Neural progenitor cell (in vitro differentiated cells): ENCODE measurements around the gene TBPL2. TPM values are rescaled to one million over a fixed set of nuclear protein-coding genes. Genes with fewer than 3 reads are reported as not detected.

Experiments
- DNase-seq: peaks from one replicate; pipeline ENCODE4 v3.0.0-alpha.2; 2016; ENCODE audit warnings: low spot score
- H2AFZ ChIP-seq: fragments of 200-600 bp; sonication (generic); replicated peaks from 2 replicates; pipeline ENCODE4 v1.6.1; 2016; ENCODE audit warnings: antibody characterized with exemption
- H3F3A ChIP-seq: fragments of 200-600 bp; sonication (generic); 2 replicates; pipeline ENCODE4 v1.6.1; 2016; ENCODE audit warnings: antibody characterized with exemption, low read depth
- H3K27ac ChIP-seq: fragments of 200-600 bp; sonication (generic); 2 replicates; pipeline ENCODE4 v1.5.1; 2016; ENCODE audit warnings: mild to moderate bottlenecking
- H3K27me3 ChIP-seq: fragments of 200-600 bp; sonication (generic); 2 replicates; pipeline ENCODE4 v1.6.1; 2016; ENCODE audit warnings: mild to moderate bottlenecking, moderate library complexity
- H3K36me3 ChIP-seq: fragments of 200-600 bp; sonication (generic); 2 replicates; pipeline ENCODE4 v1.5.1; 2016
- H3K4me1 ChIP-seq: fragments of 200-600 bp; sonication (generic); 2 replicates; pipeline ENCODE4 v1.6.1; 2016; ENCODE audit warnings: mixed run types
- H3K4me2 ChIP-seq: fragments of 200-600 bp; sonication (generic); 2 replicates; pipeline ENCODE4 v1.6.1; 2016
- H3K4me3 ChIP-seq: fragments of 200-600 bp; sonication (generic); 2 replicates; pipeline ENCODE4 v1.5.1; 2016
- H3K79me2 ChIP-seq: fragments of 200-600 bp; sonication (generic); 2 replicates; pipeline ENCODE4 v1.6.1; 2016; ENCODE audit warnings: low read depth
- H3K9ac ChIP-seq: fragments of 200-600 bp; sonication (generic); 2 replicates; pipeline ENCODE4 v1.6.1; 2016
- H3K9me3 ChIP-seq: fragments of 200-600 bp; sonication (generic); 2 replicates; pipeline ENCODE4 v1.5.1; 2016; ENCODE audit warnings: low read depth
- H4K20me1 ChIP-seq: fragments of 200-600 bp; sonication (generic); 2 replicates; pipeline ENCODE4 v1.6.1; 2016; ENCODE audit warnings: low read depth
- H3K27ac Mint-ChIP-seq: 3 replicates; pipeline ENCODE4 v1.8.0; 2021; ENCODE audit warnings: mixed read lengths
- H3K27me3 Mint-ChIP-seq: 2 replicates; pipeline ENCODE4 v1.8.0; 2022; ENCODE audit warnings: low read depth, mild to moderate bottlenecking, inconsistent platforms, moderate library complexity, mixed read lengths; ENCODE audit not compliant: insufficient read depth
- H3K36me3 Mint-ChIP-seq: 3 replicates; pipeline ENCODE4 v1.8.0; 2021; ENCODE audit warnings: mixed read lengths
- H3K4me1 Mint-ChIP-seq: 3 replicates; pipeline ENCODE4 v1.8.0; 2021; ENCODE audit warnings: mixed read lengths
- H3K4me3 Mint-ChIP-seq: 3 replicates; pipeline ENCODE4 v1.8.0; 2021; ENCODE audit warnings: mild to moderate bottlenecking, moderate library complexity, mixed read lengths
- H3K9me3 Mint-ChIP-seq: 3 replicates; pipeline ENCODE4 v1.8.0; 2020; ENCODE audit warnings: mixed read lengths
- EZH2 ChIP-seq: fragments of 200-600 bp; sonication (generic); IDR thresholded peaks from 2 replicates; pipeline ENCODE4 v1.6.1; 2017; ENCODE audit warnings: antibody characterized with exemption, mild to moderate bottlenecking, moderate library complexity
- EZH2phosphoT487 ChIP-seq: fragments of 200-600 bp; sonication (generic); IDR thresholded peaks from 2 replicates; pipeline ENCODE4 v1.6.1; 2017; ENCODE audit warnings: antibody characterized with exemption
- total RNA-seq: library from RNA; depleted of rRNA; stranded (reverse); fragments of >200 nt; gene quantifications from 2 replicates; pipeline ENCODE4 v1.2.3, GENCODE V29; 2015; ENCODE audit warnings: low replicate concordance
- TF ChIP-seq, protein P1 (sequence below): fragments of 200-600 bp; sonication (generic); IDR thresholded peaks from 2 replicates; pipeline ENCODE4 v1.5.1; 2017; ENCODE audit warnings: antibody characterized with exemption, mild to moderate bottlenecking

Gene TBPL2
- total RNA-seq, 1 donor from 2014 or later: not detected

DNA sequence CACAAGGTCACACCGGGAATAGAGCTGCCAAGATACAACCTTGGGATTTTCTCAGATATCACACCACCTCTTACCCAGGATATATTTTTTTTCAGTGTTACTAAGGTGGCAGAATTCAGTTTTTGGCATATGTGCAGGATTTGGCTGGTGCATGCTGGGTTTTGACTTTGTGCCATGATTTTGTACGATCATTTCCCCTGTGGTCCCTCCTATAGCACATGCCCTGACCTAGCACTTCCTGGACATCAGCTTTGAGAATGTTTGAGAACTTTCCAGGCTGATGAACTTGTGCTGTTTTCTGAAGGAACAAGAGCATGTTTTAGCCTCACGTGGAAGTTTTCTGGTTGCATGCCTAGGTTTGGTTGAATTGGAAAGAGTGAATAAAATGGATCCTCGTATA lies 11.0 kb upstream of the TBPL2 start:
- no peak overlapping the region for H3K4me2 ChIP-seq
- no peak overlapping the region for H3K27ac ChIP-seq
- H3K4me3 ChIP-seq: no peak overlapping the region
- no peaks in the 10 kb centered on the region for H3K79me2 ChIP-seq
- H2AFZ ChIP-seq: no peak overlapping the region
- H3K27ac Mint-ChIP-seq: no peak overlapping the region
- H3K36me3 Mint-ChIP-seq: peaks cover 1% of the 10 kb centered on the region
- H3K4me1 ChIP-seq: peaks cover 12% of the 10 kb centered on the region
- H3K27me3 Mint-ChIP-seq: no peaks in the 10 kb centered on the region
- no peak overlapping the region for H3K4me3 Mint-ChIP-seq
- TF ChIP-seq, protein P1, sequence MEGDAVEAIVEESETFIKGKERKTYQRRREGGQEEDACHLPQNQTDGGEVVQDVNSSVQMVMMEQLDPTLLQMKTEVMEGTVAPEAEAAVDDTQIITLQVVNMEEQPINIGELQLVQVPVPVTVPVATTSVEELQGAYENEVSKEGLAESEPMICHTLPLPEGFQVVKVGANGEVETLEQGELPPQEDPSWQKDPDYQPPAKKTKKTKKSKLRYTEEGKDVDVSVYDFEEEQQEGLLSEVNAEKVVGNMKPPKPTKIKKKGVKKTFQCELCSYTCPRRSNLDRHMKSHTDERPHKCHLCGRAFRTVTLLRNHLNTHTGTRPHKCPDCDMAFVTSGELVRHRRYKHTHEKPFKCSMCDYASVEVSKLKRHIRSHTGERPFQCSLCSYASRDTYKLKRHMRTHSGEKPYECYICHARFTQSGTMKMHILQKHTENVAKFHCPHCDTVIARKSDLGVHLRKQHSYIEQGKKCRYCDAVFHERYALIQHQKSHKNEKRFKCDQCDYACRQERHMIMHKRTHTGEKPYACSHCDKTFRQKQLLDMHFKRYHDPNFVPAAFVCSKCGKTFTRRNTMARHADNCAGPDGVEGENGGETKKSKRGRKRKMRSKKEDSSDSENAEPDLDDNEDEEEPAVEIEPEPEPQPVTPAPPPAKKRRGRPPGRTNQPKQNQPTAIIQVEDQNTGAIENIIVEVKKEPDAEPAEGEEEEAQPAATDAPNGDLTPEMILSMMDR: no peak
- no peak for TF ChIP-seq EZH2phosphoT487
- no peak for TF ChIP-seq EZH2
- peaks cover 31% of the 10 kb centered on the region for H3K4me1 Mint-ChIP-seq
- H3K36me3 ChIP-seq: no peaks in the 10 kb centered on the region
- no peaks in the 10 kb centered on the region for H4K20me1 ChIP-seq
- H3K9me3 Mint-ChIP-seq: no peaks in the 10 kb centered on the region
- no peaks in the 10 kb centered on the region for H3K9me3 ChIP-seq
- DNase-seq: no peak
- no peaks in the 10 kb centered on the region for H3K27me3 ChIP-seq
- no peak overlapping the region for H3K9ac ChIP-seq
- peaks cover 5% of the 10 kb centered on the region for H3F3A ChIP-seq

DNA sequence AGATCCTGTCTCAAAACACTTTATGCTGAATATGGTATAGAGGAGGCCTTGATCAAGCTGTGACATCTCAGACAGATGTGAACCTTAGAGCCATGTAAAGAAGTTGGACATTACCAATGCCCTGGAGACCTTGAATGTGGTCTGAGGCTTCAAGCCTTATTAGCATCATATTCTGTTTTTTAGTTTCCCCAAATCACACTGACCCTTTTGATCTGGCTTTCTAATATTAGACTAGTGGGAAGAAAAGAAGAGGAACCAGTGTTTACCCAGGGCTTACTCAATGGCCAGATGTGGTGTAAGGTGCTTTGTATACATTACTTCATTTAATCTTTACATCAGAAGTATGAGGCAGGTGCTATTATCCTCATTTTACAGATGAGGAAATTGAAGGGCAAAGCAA lies 10.6 kb upstream of the TBPL2 start:
- H3K36me3 Mint-ChIP-seq: peaks cover 1% of the 10 kb centered on the region
- peaks cover 34% of the 10 kb centered on the region for H3K4me1 Mint-ChIP-seq
- peaks cover 5% of the 10 kb centered on the region for H3F3A ChIP-seq
- H3K4me3 Mint-ChIP-seq: no peak overlapping the region
- H3K79me2 ChIP-seq: no peaks in the 10 kb centered on the region
- H2AFZ ChIP-seq: no peak overlapping the region
- H3K9me3 Mint-ChIP-seq: no peaks in the 10 kb centered on the region
- no peaks in the 10 kb centered on the region for H3K27me3 ChIP-seq
- peaks cover 12% of the 10 kb centered on the region for H3K4me1 ChIP-seq
- H4K20me1 ChIP-seq: no peaks in the 10 kb centered on the region
- no peak overlapping the region for H3K9ac ChIP-seq
- no peak overlapping the region for H3K4me3 ChIP-seq
- H3K27ac Mint-ChIP-seq: no peak overlapping the region
- no peak for TF ChIP-seq EZH2
- TF ChIP-seq, protein P1: no peak
- no peak for TF ChIP-seq EZH2phosphoT487
- no peaks in the 10 kb centered on the region for H3K27me3 Mint-ChIP-seq
- no peaks in the 10 kb centered on the region for H3K9me3 ChIP-seq
- H3K4me2 ChIP-seq: no peak overlapping the region
- no peaks in the 10 kb centered on the region for H3K36me3 ChIP-seq
- no peak for DNase-seq
- no peak overlapping the region for H3K27ac ChIP-seq

DNA sequence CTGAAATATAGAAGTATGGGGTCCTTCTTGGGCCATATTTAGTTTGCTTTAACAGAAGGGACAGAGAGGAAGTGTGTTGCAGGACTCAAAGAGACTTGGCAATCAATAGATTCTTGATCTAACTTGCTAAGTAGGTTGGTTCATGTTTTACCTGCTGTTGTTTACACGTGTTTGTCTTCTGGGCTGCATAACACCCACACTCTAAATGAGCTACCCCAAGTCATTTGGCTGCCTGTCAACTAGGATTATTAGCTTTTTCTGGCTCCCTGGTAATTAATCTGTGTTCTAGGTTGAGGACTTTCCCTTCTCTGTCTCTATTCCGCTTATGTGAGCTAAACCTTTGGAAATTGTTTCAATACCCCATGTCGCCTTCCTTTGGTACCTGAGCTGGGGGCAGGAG lies 10.1 kb upstream of the TBPL2 start:
- Mint-ChIP-seq H3K27ac (no peak overlapping the region), H3K4me3 (no peak overlapping the region), H3K4me1 (peaks cover 34% of the 10 kb centered on the region), H3K36me3 (peaks cover 1% of the 10 kb centered on the region), H3K9me3 (no peaks in the 10 kb centered on the region), H3K27me3 (no peaks in the 10 kb centered on the region)
- no peak for DNase-seq
- peaks cover 12% of the 10 kb centered on the region for H3K4me1 ChIP-seq
- no peak overlapping the region for H3K4me3 ChIP-seq
- no peak overlapping the region for H3K27ac ChIP-seq
- no peaks in the 10 kb centered on the region for H3K79me2 ChIP-seq
- H3K27me3 ChIP-seq: no peaks in the 10 kb centered on the region
- no peak overlapping the region for H3K9ac ChIP-seq
- no peaks in the 10 kb centered on the region for H3K9me3 ChIP-seq
- peaks cover 5% of the 10 kb centered on the region for H3F3A ChIP-seq
- no peak for TF ChIP-seq EZH2phosphoT487
- no peak for TF ChIP-seq EZH2
- TF ChIP-seq, protein P1: no peak
- no peaks in the 10 kb centered on the region for H4K20me1 ChIP-seq
- no peak overlapping the region for H2AFZ ChIP-seq
- H3K4me2 ChIP-seq: no peak overlapping the region
- no peaks in the 10 kb centered on the region for H3K36me3 ChIP-seq
